ENCODE data around the gene COX15.
"Not testable (repeated sequence)": the region's sequence is repeated elsewhere in the genome, so short reads cannot be mapped to it uniquely, and the experiment has no call there.

COX15 gene

GRCh38 chr10:99758211-99758891 is 26.4 kb upstream of the COX15 start:
- TF ChIP-seq JUND (IDR thresholded peaks at IDR 0.05; ENCODE audit: low read depth) = no peak
- in situ Hi-C loops (cut with HindIII; ENCODE audit: low pct_unique_long_range_greater_than_20kb, low sequenced_read_pairs) = no loop called here
- DNase-seq (ENCODE audit: low read depth in 1 of 2, low spot score in 1 of 2) = no peak

- TF ChIP-seq JUND (IDR thresholded peaks at IDR 0.05; ENCODE audit: low read depth) = no peak
- in situ Hi-C loops (cut with HindIII; ENCODE audit: low pct_unique_long_range_greater_than_20kb, low sequenced_read_pairs) = no loop called here
- no peak for DNase-seq (ENCODE audit: low read depth in 1 of 2, low spot score in 1 of 2)
Measured at GRCh38 chr10:99756159-99756558, 24.2 kb upstream of the COX15 start.

- no peak for DNase-seq (ENCODE audit: low read depth in 1 of 2, low spot score in 1 of 2)
- TF ChIP-seq JUND (IDR thresholded peaks at IDR 0.05; ENCODE audit: low read depth) = no peak
- in situ Hi-C loops (cut with HindIII; ENCODE audit: low pct_unique_long_range_greater_than_20kb, low sequenced_read_pairs) = no loop called here
Measured at GRCh38 chr10:99754670-99755069, 22.7 kb upstream of the COX15 start.

GRCh38 chr10:99750641-99751040 is 18.7 kb upstream of the COX15 start:
- in situ Hi-C loops (cut with HindIII; ENCODE audit: low pct_unique_long_range_greater_than_20kb, low sequenced_read_pairs) = no loop called here
- no peak for DNase-seq (ENCODE audit: low read depth in 1 of 2, low spot score in 1 of 2)
- TF ChIP-seq JUND (IDR thresholded peaks at IDR 0.05; ENCODE audit: low read depth) = peak; percentile 13; the same call in 1 of the 2 replicates

GRCh38 chr10:99748823-99749451 is 17.0 kb upstream of the COX15 start:
- in situ Hi-C loops (cut with HindIII; ENCODE audit: low pct_unique_long_range_greater_than_20kb, low sequenced_read_pairs) = no loop called here
- no peak for DNase-seq (ENCODE audit: low read depth in 1 of 2, low spot score in 1 of 2)
- no peak for TF ChIP-seq JUND (IDR thresholded peaks at IDR 0.05; ENCODE audit: low read depth)

- DNase-seq (ENCODE audit: low read depth in 1 of 2, low spot score in 1 of 2); in situ Hi-C loops (cut with HindIII; ENCODE audit: low pct_unique_long_range_greater_than_20kb, low sequenced_read_pairs): not testable (repeated sequence)
Measured at GRCh38 chr10:99746166-99746565, 14.2 kb upstream of the COX15 start.

- DNase-seq (ENCODE audit: low read depth in 1 of 2, low spot score in 1 of 2) = no peak
- in situ Hi-C loops (cut with HindIII; ENCODE audit: low pct_unique_long_range_greater_than_20kb, low sequenced_read_pairs) = no loop called here
- no peak for TF ChIP-seq JUND (IDR thresholded peaks at IDR 0.05; ENCODE audit: low read depth)
Measured at GRCh38 chr10:99743841-99744240, 11.9 kb upstream of the COX15 start.

GRCh38 chr10:99742701-99743100 is 10.8 kb upstream of the COX15 start:
- in situ Hi-C loops (cut with HindIII; ENCODE audit: low pct_unique_long_range_greater_than_20kb, low sequenced_read_pairs) = no loop called here
- DNase-seq (ENCODE audit: low read depth in 1 of 2, low spot score in 1 of 2) = no peak
- TF ChIP-seq JUND (IDR thresholded peaks at IDR 0.05; ENCODE audit: low read depth) = no peak

- TF ChIP-seq JUND (IDR thresholded peaks at IDR 0.05; ENCODE audit: low read depth) = no peak
- in situ Hi-C loops (cut with HindIII; ENCODE audit: low pct_unique_long_range_greater_than_20kb, low sequenced_read_pairs) = no loop called here
- DNase-seq (ENCODE audit: low read depth in 1 of 2, low spot score in 1 of 2) = no peak
Measured at GRCh38 chr10:99742254-99742653, 10.3 kb upstream of the COX15 start.

GRCh38 chr10:99740933-99741559 is 9.1 kb upstream of the COX15 start:
- no peak for DNase-seq (ENCODE audit: low read depth in 1 of 2, low spot score in 1 of 2)
- no peak for TF ChIP-seq JUND (IDR thresholded peaks at IDR 0.05; ENCODE audit: low read depth)
- in situ Hi-C loops (cut with HindIII; ENCODE audit: low pct_unique_long_range_greater_than_20kb, low sequenced_read_pairs) = no loop called here

- no peak for DNase-seq (ENCODE audit: low read depth in 1 of 2, low spot score in 1 of 2)
- no peak for TF ChIP-seq JUND (IDR thresholded peaks at IDR 0.05; ENCODE audit: low read depth)
- in situ Hi-C loops (cut with HindIII; ENCODE audit: low pct_unique_long_range_greater_than_20kb, low sequenced_read_pairs) = no loop called here
Measured at GRCh38 chr10:99740260-99740659, 8.3 kb upstream of the COX15 start.

- in situ Hi-C loops (cut with HindIII; ENCODE audit: low pct_unique_long_range_greater_than_20kb, low sequenced_read_pairs); DNase-seq (ENCODE audit: low read depth in 1 of 2, low spot score in 1 of 2): not testable (repeated sequence)
Measured at GRCh38 chr10:99734111-99734510, 2.2 kb upstream of the COX15 start.

- no peak for TF ChIP-seq JUND (IDR thresholded peaks at IDR 0.05; ENCODE audit: low read depth)
- DNase-seq (ENCODE audit: low read depth in 1 of 2, low spot score in 1 of 2) = peak in 1 of 2 experiments; percentile 52
- in situ Hi-C loops (cut with HindIII; ENCODE audit: low pct_unique_long_range_greater_than_20kb, low sequenced_read_pairs) = no loop called here
Measured at GRCh38 chr10:99733366-99733765, 1.4 kb upstream of the COX15 start.

Measured in T47D (cell line).